Measurements from ENCODE around the gene CBFA2T3. TPM values are rescaled to one million over a fixed set of nuclear protein-coding genes. Genes with fewer than 3 reads are reported as not detected.
"Not testable (repeated sequence)": the region's sequence is repeated elsewhere in the genome, so short reads cannot be mapped to it uniquely, and the experiment has no call there.

The CBFA2T3 gene
- total and polyA plus RNA-seq, 7 experiments from 2014 or later: 0.14 to 25.2 (median 0.38) TPM; not detected in 1

DNA sequence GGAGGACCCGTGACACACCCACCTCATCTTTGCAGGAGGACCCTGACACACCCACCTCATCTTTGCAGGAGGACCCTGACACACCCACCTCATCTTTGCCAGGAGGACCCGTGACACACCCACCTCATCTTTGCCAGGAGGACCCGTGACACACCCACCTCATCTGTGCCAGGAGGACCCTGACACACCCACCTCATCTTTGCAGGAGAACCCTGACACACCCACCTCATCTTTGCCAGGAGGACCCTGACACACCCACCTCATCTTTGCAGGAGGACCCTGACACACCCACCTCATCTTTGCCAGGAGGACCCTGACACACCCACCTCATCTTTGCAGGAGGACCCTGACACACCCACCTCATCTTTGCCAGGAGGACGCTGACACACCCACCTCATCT lies 31.8 kb upstream of the CBFA2T3 start:
- H3K4me1 ChIP-seq (ENCODE audit: control insufficient read depth in 2 of 2, insufficient read depth in 2 of 2, low read length in 2 of 2); H3K9me3 ChIP-seq (ENCODE audit: control insufficient read depth in 2 of 3, low read length in 3 of 3); CTCF ChIA-PET; intact Hi-C loops (cut with micrococcal nuclease); H3K4me3 ChIP-seq (ENCODE audit: low read length); H3K27ac ChIP-seq (ENCODE audit: low read depth, low read length); ATAC-seq; H3K27ac Mint-ChIP-seq; POLR2A ChIA-PET; DNase-seq; H3K36me3 Mint-ChIP-seq; H3K36me3 ChIP-seq (ENCODE audit: control insufficient read depth in 2 of 3, insufficient read depth in 3 of 3, low read length in 3 of 3); H3K4me3 Mint-ChIP-seq; H3K27me3 ChIP-seq (ENCODE audit: control insufficient read depth in 2 of 2, insufficient read depth in 2 of 2, low read length in 2 of 2): not testable (repeated sequence)
- H3K27me3 Mint-ChIP-seq: peaks cover 21 to 54% (median 38%) of the 10 kb centered on the region in 5 donors
- H3K4me1 Mint-ChIP-seq: peaks cover 3 to 12% (median 7%) of the 10 kb centered on the region in 7 donors
- peaks cover 0 to 12% (median 5%) of the 10 kb centered on the region in 11 donors for H3K9me3 Mint-ChIP-seq

GRCh38 chr16:89007371-89008249 lies 30.6 kb upstream of the CBFA2T3 start:
- Mint-ChIP-seq H3K36me3 (peaks cover 0 to 8% (median 0%) of the 10 kb centered on the region in 5 donors), H3K27ac (no peak overlapping the region), H3K4me1 (peaks cover 0 to 13% (median 7%) of the 10 kb centered on the region in 7 donors), H3K27me3 (peaks cover 23 to 46% (median 28%) of the 10 kb centered on the region in 5 donors), H3K9me3 (peaks cover 0 to 12% (median 5%) of the 10 kb centered on the region in 11 donors), H3K4me3 (peak overlapping the region in 1 of 10 donors; percentile 45)
- POLR2A ChIA-PET: no interaction called here
- no peaks in the 10 kb centered on the region for H3K4me1 ChIP-seq (ENCODE audit: control insufficient read depth in 2 of 2, insufficient read depth in 2 of 2, low read length in 2 of 2)
- no peaks in the 10 kb centered on the region for H3K9me3 ChIP-seq (ENCODE audit: control insufficient read depth in 2 of 3, low read length in 3 of 3)
- CTCF ChIA-PET: no interaction called here
- ATAC-seq: no peak
- H3K36me3 ChIP-seq (ENCODE audit: control insufficient read depth in 2 of 3, insufficient read depth in 3 of 3, low read length in 3 of 3): no peaks in the 10 kb centered on the region
- no peak for DNase-seq
- no peak overlapping the region for H3K4me3 ChIP-seq (ENCODE audit: low read length)
- H3K27ac ChIP-seq (ENCODE audit: low read depth, low read length): no peak overlapping the region
- intact Hi-C loops (cut with micrococcal nuclease): no loop called here
- H3K27me3 ChIP-seq (ENCODE audit: control insufficient read depth in 2 of 2, insufficient read depth in 2 of 2, low read length in 2 of 2): no peaks in the 10 kb centered on the region

DNA sequence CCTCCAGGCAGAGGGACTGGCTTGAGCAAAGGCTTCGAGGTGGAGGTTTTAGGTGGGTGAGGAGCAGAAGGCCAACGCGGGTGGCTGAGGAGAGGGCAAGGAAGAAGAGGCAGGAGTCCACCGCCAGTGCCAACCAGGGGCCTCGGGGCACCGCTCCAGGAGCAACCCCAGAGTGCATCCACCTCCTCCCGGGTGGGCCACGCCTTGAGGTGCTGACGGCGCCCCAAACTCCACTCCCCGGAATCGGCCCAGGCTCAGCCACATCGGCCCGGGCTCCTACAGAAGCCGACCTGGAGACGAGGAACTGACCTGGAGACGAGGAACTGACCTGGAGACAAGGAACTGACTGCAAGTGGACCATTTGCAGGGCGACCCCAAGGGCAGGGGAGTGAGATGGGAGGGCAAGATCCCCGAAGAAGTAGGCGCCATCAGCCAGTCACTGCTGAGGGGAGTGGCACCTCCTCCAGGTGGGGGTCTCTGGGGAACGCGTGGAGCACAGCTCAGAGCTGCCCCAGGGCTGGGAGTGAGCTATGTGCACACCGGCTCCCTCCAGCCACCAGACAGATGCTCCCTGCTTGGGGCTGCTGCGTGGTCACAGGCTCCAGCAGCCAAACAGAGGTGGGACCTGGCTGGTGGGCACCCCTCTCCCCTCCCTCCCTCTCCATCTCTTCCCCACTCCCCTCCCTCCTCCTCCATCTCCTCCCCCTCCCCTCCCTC lies 29.2 kb upstream of the CBFA2T3 start:
- no peaks in the 10 kb centered on the region for H3K4me1 ChIP-seq (ENCODE audit: control insufficient read depth in 2 of 2, insufficient read depth in 2 of 2, low read length in 2 of 2)
- H3K27me3 ChIP-seq (ENCODE audit: control insufficient read depth in 2 of 2, insufficient read depth in 2 of 2, low read length in 2 of 2): no peaks in the 10 kb centered on the region
- Mint-ChIP-seq H3K27me3 (peaks cover 22 to 43% (median 28%) of the 10 kb centered on the region in 5 donors), H3K9me3 (peaks cover 0 to 9% (median 5%) of the 10 kb centered on the region in 11 donors), H3K4me3 (no peak overlapping the region), H3K4me1 (peaks cover 0 to 13% (median 6%) of the 10 kb centered on the region in 7 donors), H3K27ac (no peak overlapping the region), H3K36me3 (peaks cover 0 to 8% (median 0%) of the 10 kb centered on the region in 5 donors)
- intact Hi-C loops (cut with micrococcal nuclease): no loop called here
- peaks cover 0 to 3% (median 0%) of the 10 kb centered on the region in 3 experiments for H3K9me3 ChIP-seq (ENCODE audit: control insufficient read depth in 2 of 3, low read length in 3 of 3)
- no peak overlapping the region for H3K4me3 ChIP-seq (ENCODE audit: low read length)
- ATAC-seq (no peak), DNase-seq (no peak)
- no peaks in the 10 kb centered on the region for H3K36me3 ChIP-seq (ENCODE audit: control insufficient read depth in 2 of 3, insufficient read depth in 3 of 3, low read length in 3 of 3)
- POLR2A ChIA-PET: no interaction called here
- CTCF ChIA-PET: no interaction called here
- H3K27ac ChIP-seq (ENCODE audit: low read depth, low read length): no peak overlapping the region

DNA sequence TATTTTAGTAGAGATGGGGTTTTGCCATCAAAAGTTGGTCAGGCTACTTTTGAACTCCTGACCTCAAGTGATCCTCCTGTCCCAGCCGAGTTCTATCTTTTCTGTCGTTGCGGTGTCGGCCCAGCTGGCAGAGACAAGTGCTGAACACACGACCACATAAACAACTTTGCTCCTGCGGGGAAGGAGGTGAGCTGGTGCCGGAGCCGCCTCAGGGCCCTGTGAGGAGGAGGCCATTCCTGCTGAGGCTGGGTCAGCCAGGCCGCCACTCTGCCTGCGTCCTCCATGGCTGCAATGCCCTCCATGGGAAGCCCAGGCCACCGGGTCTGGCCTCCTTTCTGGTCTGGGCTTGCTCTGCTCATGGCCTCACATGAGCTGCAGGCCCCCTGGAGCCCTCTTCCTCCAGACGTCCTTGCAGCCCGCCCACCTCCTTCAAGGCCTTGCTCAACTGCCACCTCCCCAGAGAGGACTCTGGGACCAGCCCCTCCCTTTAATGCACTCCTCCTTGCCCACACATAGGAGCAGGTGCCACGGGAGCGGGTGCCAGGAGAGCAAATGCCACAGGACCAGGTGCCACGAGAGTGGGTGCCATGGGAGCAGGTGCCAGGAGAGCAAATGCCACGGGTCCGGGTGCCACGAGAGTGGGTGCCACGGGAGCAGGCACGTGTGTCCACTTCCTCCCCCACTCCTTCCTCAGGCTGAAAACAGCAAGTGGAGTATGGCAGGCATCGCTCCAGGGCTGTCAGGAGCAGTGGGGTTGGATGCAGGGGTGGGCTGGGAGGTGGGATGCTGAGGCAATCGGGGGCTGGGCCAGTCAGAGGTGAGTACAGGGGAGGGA lies 28.4 kb upstream of the CBFA2T3 start:
- Mint-ChIP-seq H3K27ac (no peak overlapping the region), H3K9me3 (peaks cover 0 to 9% (median 5%) of the 10 kb centered on the region in 11 donors), H3K4me1 (peaks cover 0 to 13% (median 6%) of the 10 kb centered on the region in 7 donors), H3K4me3 (no peak overlapping the region), H3K27me3 (peaks cover 22 to 43% (median 28%) of the 10 kb centered on the region in 5 donors), H3K36me3 (peaks cover 0 to 8% (median 0%) of the 10 kb centered on the region in 5 donors)
- intact Hi-C loops (cut with micrococcal nuclease): no loop called here
- ChIA-PET CTCF (no interaction called here), POLR2A (no interaction called here)
- no peak overlapping the region for H3K4me3 ChIP-seq (ENCODE audit: low read length)
- no peaks in the 10 kb centered on the region for H3K36me3 ChIP-seq (ENCODE audit: control insufficient read depth in 2 of 3, insufficient read depth in 3 of 3, low read length in 3 of 3)
- H3K4me1 ChIP-seq (ENCODE audit: control insufficient read depth in 2 of 2, insufficient read depth in 2 of 2, low read length in 2 of 2): no peaks in the 10 kb centered on the region
- H3K27me3 ChIP-seq (ENCODE audit: control insufficient read depth in 2 of 2, insufficient read depth in 2 of 2, low read length in 2 of 2): no peaks in the 10 kb centered on the region
- DNase-seq (no peak), ATAC-seq (no peak)
- H3K9me3 ChIP-seq (ENCODE audit: control insufficient read depth in 2 of 3, low read length in 3 of 3): peaks cover 0 to 6% (median 0%) of the 10 kb centered on the region in 3 experiments
- H3K27ac ChIP-seq (ENCODE audit: low read depth, low read length): no peak overlapping the region

GRCh38 chr16:89004209-89004831 lies 27.3 kb upstream of the CBFA2T3 start:
- peak; percentile 40 for ATAC-seq
- ChIA-PET CTCF (no interaction called here), POLR2A (no interaction called here)
- peak in 1 of 9 donors; percentile 8 for DNase-seq
- Mint-ChIP-seq H3K9me3 (peaks cover 0 to 13% (median 4%) of the 10 kb centered on the region in 11 donors), H3K27ac (peak overlapping the region in 1 of 9 donors; percentile 56), H3K4me1 (peaks cover 0 to 21% (median 13%) of the 10 kb centered on the region in 7 donors), H3K4me3 (peak overlapping the region in 2 of 10 donors; percentile 10 to 13), H3K27me3 (peaks cover 22 to 35% (median 24%) of the 10 kb centered on the region in 5 donors), H3K36me3 (peaks cover 0 to 5% (median 0%) of the 10 kb centered on the region in 5 donors)
- intact Hi-C loops (cut with micrococcal nuclease): no loop called here
- H3K4me1 ChIP-seq (ENCODE audit: control insufficient read depth in 2 of 2, insufficient read depth in 2 of 2, low read length in 2 of 2): no peaks in the 10 kb centered on the region
- H3K9me3 ChIP-seq (ENCODE audit: control insufficient read depth in 2 of 3, low read length in 3 of 3): peaks cover 0 to 6% (median 0%) of the 10 kb centered on the region in 3 experiments
- no peaks in the 10 kb centered on the region for H3K27me3 ChIP-seq (ENCODE audit: control insufficient read depth in 2 of 2, insufficient read depth in 2 of 2, low read length in 2 of 2)
- no peak overlapping the region for H3K4me3 ChIP-seq (ENCODE audit: low read length)
- H3K36me3 ChIP-seq (ENCODE audit: control insufficient read depth in 2 of 3, insufficient read depth in 3 of 3, low read length in 3 of 3): no peaks in the 10 kb centered on the region
- H3K27ac ChIP-seq (ENCODE audit: low read depth, low read length): no peak overlapping the region

GRCh38 chr16:89003831-89004208 lies 26.8 kb upstream of the CBFA2T3 start:
- peaks cover 21 to 33% (median 23%) of the 10 kb centered on the region in 5 donors for H3K27me3 Mint-ChIP-seq
- POLR2A ChIA-PET: no interaction called here
- peaks cover 0 to 5% (median 0%) of the 10 kb centered on the region in 5 donors for H3K36me3 Mint-ChIP-seq

More at GRCh38 chr16:89003831-89004208, 26.8 kb upstream of the CBFA2T3 start:
- intact Hi-C loops (cut with micrococcal nuclease): no loop called here
- H3K9me3 Mint-ChIP-seq: peaks cover 0 to 16% (median 7%) of the 10 kb centered on the region in 11 donors
- Histone ChIP-seq H3K36me3 (ENCODE audit: control insufficient read depth in 2 of 3, insufficient read depth in 3 of 3, low read length in 3 of 3) (no peaks in the 10 kb centered on the region), H3K4me3 (ENCODE audit: low read length) (no peak overlapping the region), H3K4me1 (ENCODE audit: control insufficient read depth in 2 of 2, insufficient read depth in 2 of 2, low read length in 2 of 2) (no peaks in the 10 kb centered on the region), H3K27ac (ENCODE audit: low read depth, low read length) (no peak overlapping the region), H3K27me3 (ENCODE audit: control insufficient read depth in 2 of 2, insufficient read depth in 2 of 2, low read length in 2 of 2) (no peaks in the 10 kb centered on the region), H3K9me3 (ENCODE audit: control insufficient read depth in 2 of 3, low read length in 3 of 3) (peaks cover 0 to 6% (median 0%) of the 10 kb centered on the region in 3 experiments)
- H3K4me3 Mint-ChIP-seq: peak overlapping the region in 3 of 10 donors; percentile 10 to 39 (median 13)
- no peak for ATAC-seq
- no peak for DNase-seq
- H3K27ac Mint-ChIP-seq: no peak overlapping the region
- peaks cover 0 to 26% (median 18%) of the 10 kb centered on the region in 7 donors for H3K4me1 Mint-ChIP-seq
- CTCF ChIA-PET: no interaction called here
